ENCODE data around the gene PLEKHG1. TPM values are rescaled to one million over a fixed set of nuclear protein-coding genes. Genes with fewer than 3 reads are reported as not detected.

PLEKHG1 gene
- polyA plus RNA-seq, 2 of the 4 experiments (the other 2 are of a cell fraction) = 0.17 to 0.93 TPM

DNA sequence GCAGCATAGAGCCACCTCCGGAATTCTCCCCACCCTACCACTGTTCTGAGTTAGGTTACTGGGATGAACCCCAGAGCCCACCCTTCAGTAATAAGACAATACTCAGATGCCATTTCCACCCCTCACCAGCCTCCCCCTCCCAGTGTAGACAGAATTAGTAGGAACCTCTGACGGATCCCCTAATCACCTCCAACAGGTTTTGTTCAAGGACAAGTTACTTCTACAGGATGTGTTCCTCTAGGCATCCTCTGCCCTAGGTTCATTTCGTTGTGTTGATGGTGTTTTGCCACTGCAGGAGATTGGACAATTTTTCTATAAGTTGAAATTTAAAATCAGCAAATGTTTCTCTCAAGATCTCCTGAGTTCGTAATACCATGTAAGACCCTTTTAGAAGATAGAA, 22.8 kb downstream of the PLEKHG1 start:
- H3K4me3 ChIP-seq = no peak overlapping the region
- ChIA-PET POLR2A (no interaction called here), CTCF (no interaction called here)
- H3K27ac ChIP-seq = no peak overlapping the region
- no peaks in the 10 kb centered on the region for H3K9me3 ChIP-seq
- WGBS (ENCODE audit: missing lambda C conversion rate) = 57% methylated on average over 4 of the region's 4 CpGs
- no peak overlapping the region for H3K4me2 ChIP-seq
- no peak for DNase-seq (ENCODE audit: low read depth in 1 of 2, low spot score in 1 of 2)
- no peak for FAIRE-seq
- no peaks in the 10 kb centered on the region for H3K4me1 ChIP-seq
- ATAC-seq = no peak
- TF ChIP-seq RNF2 (IDR thresholded peaks at IDR 0.05; ENCODE audit: borderline replicate concordance, low read depth) (peak; percentile 54; the same call in 1 of the 2 replicates), ATOH8 (CRISPR knock-in tag; IDR thresholded peaks at IDR 0.05; ENCODE audit: low read depth) (no peak), CHD2 (IDR thresholded peaks at IDR 0.05; ENCODE audit: low read length, partially characterized antibody) (no peak), MYC (IDR thresholded peaks at IDR 0.05; ENCODE audit: borderline replicate concordance, low read length) (no peak)

DNA sequence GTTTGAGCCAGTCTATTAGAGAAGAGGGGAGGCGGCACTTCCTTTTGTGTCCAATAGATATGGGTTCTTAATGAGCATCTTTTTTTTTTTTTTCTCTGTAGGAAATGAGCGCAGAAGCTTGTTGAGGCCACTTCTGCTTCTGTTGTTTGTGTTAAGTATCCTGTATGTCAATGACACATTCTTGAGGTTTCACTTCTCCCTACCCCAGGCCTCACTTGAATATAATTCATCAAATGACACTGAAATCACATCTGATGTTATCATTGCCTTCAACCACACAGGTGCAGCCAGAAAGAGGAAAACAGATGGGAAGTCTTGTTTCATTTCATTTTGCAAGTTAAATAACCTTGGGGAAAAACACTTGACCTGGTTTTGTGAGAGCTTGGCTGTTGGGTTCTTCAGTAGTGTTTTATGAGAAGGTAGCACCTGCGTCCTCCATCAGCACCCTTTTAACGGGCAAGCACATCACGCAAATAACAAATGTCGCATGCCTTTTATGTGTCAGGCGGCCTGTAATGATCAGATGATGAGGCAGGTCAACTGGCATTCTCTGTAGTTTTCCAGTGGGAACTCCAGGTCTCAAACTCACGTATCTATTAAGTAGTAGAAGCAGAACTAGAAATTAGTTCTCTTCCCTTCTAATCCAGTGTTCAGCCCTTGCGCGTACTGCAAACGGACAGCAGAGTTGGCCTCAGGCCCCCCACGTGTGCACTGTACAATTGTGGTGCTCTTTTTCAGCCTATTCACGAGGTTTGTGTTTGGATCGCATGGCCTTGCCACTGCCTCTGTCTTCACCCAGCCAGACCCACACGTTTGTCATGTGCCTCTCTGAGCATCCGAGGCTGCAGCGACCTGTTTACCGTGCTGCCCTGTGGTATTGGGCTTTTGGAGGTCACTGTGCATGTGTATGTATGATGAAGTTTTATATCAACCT, 23.5 kb downstream of the PLEKHG1 start:
- TF ChIP-seq ZFP36 (IDR thresholded peaks at IDR 0.05; ENCODE audit: borderline replicate concordance, partially characterized antibody) = no peak
- TF ChIP-seq ELK1 (IDR thresholded peaks at IDR 0.05; ENCODE audit: low read depth, low read length) = no peak
- TF ChIP-seq, protein P1, sequence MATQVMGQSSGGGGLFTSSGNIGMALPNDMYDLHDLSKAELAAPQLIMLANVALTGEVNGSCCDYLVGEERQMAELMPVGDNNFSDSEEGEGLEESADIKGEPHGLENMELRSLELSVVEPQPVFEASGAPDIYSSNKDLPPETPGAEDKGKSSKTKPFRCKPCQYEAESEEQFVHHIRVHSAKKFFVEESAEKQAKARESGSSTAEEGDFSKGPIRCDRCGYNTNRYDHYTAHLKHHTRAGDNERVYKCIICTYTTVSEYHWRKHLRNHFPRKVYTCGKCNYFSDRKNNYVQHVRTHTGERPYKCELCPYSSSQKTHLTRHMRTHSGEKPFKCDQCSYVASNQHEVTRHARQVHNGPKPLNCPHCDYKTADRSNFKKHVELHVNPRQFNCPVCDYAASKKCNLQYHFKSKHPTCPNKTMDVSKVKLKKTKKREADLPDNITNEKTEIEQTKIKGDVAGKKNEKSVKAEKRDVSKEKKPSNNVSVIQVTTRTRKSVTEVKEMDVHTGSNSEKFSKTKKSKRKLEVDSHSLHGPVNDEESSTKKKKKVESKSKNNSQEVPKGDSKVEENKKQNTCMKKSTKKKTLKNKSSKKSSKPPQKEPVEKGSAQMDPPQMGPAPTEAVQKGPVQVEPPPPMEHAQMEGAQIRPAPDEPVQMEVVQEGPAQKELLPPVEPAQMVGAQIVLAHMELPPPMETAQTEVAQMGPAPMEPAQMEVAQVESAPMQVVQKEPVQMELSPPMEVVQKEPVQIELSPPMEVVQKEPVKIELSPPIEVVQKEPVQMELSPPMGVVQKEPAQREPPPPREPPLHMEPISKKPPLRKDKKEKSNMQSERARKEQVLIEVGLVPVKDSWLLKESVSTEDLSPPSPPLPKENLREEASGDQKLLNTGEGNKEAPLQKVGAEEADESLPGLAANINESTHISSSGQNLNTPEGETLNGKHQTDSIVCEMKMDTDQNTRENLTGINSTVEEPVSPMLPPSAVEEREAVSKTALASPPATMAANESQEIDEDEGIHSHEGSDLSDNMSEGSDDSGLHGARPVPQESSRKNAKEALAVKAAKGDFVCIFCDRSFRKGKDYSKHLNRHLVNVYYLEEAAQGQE (IDR thresholded peaks at IDR 0.05) = no peak
- no peak for TF ChIP-seq FOSL2 (IDR thresholded peaks at IDR 0.05)
- no peak for TF ChIP-seq FOSL2 (CRISPR knock-in tag; IDR thresholded peaks at IDR 0.05)
- no peak for TF ChIP-seq CBX2 (IDR thresholded peaks at IDR 0.05; ENCODE audit: borderline replicate concordance, low read depth)
- no peak for TF ChIP-seq CHD4 (IDR thresholded peaks at IDR 0.05; ENCODE audit: borderline replicate concordance)
- no peak for TF ChIP-seq CTCF (IDR thresholded peaks at IDR 0.05)
- no peak for TF ChIP-seq HOXB5 (CRISPR knock-in tag; IDR thresholded peaks at IDR 0.05)
- no peak for TF ChIP-seq ZSCAN20 (CRISPR knock-in tag; IDR thresholded peaks at IDR 0.05)
- TF ChIP-seq HDAC2 (IDR thresholded peaks at IDR 0.05) = no peak
- TF ChIP-seq KDM1A (IDR thresholded peaks at IDR 0.05; ENCODE audit: low read depth) = no peak
- TF ChIP-seq SREBF2 (IDR thresholded peaks at IDR 0.05) = no peak
- TF ChIP-seq GATA3 (IDR thresholded peaks at IDR 0.05; ENCODE audit: borderline replicate concordance) = no peak
- TF ChIP-seq EHF (CRISPR knock-in tag; IDR thresholded peaks at IDR 0.05) = no peak
- no peak for TF ChIP-seq NPAS2 (CRISPR knock-in tag; IDR thresholded peaks at IDR 0.05; ENCODE audit: borderline replicate concordance)
- TF ChIP-seq TFCP2L1 (CRISPR knock-in tag; IDR thresholded peaks at IDR 0.05) = no peak
- no peak for TF ChIP-seq TP53 (CRISPR knock-in tag; IDR thresholded peaks at IDR 0.05)
- TF ChIP-seq, protein P2, sequence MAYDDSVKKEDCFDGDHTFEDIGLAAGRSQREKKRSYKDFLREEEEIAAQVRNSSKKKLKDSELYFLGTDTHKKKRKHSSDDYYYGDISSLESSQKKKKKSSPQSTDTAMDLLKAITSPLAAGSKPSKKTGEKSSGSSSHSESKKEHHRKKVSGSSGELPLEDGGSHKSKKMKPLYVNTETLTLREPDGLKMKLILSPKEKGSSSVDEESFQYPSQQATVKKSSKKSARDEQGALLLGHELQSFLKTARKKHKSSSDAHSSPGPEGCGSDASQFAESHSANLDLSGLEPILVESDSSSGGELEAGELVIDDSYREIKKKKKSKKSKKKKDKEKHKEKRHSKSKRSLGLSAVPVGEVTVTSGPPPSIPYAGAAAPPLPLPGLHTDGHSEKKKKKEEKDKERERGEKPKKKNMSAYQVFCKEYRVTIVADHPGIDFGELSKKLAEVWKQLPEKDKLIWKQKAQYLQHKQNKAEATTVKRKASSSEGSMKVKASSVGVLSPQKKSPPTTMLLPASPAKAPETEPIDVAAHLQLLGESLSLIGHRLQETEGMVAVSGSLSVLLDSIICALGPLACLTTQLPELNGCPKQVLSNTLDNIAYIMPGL (CRISPR knock-in tag; IDR thresholded peaks at IDR 0.05; ENCODE audit: borderline replicate concordance) = no peak
- no peak for TF ChIP-seq ESRRA (IDR thresholded peaks at IDR 0.05; ENCODE audit: borderline replicate concordance, low read length)
- TF ChIP-seq E2F6 (IDR thresholded peaks at IDR 0.05; ENCODE audit: borderline replicate concordance, low read depth) = no peak
- DNase-seq (ENCODE audit: low read depth in 1 of 2, low spot score in 1 of 2) = no peak
- ATAC-seq = no peak
- Histone ChIP-seq H3K9me3 (no peaks in the 10 kb centered on the region), H3K27ac (no peak overlapping the region), H3K4me3 (no peak overlapping the region), H3K4me2 (no peak overlapping the region), H3K4me1 (no peaks in the 10 kb centered on the region)
- ChIA-PET POLR2A (no interaction called here), CTCF (no interaction called here)
- no peak for FAIRE-seq
- WGBS (ENCODE audit: missing lambda C conversion rate) = 57% methylated on average over 18 of the region's 18 CpGs
